ENCODE measurements around the gene RHOU. TPM values are rescaled to one million over a fixed set of nuclear protein-coding genes. Genes with fewer than 3 reads are reported as not detected.
"Not testable (repeated sequence)": the region's sequence is repeated elsewhere in the genome, so short reads cannot be mapped to it uniquely, and the experiment has no call there.

The RHOU gene
- total RNA-seq, 1 donor from 2014 or later: 19.2 TPM

DNA sequence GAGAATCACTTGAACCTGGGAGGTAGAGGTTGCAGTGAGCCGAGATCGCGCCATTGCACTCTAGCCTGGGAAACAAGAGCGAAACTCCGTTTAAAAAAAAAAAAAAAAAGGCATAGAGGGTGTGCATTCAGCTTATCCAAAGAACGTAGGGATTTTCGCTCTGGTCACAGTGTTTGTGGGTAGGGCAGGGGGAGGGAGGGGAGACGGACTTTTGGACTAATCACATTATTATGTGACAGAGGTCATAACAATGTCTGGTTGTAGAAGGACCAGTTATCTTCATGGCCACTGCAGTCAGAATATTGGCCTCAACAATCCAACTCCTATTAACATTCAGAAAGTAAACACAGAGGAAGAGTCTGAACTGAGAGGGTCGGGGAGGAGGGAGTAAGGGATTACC is 25.7 kb downstream of the RHOU start:
- no peak for DNase-seq

DNA sequence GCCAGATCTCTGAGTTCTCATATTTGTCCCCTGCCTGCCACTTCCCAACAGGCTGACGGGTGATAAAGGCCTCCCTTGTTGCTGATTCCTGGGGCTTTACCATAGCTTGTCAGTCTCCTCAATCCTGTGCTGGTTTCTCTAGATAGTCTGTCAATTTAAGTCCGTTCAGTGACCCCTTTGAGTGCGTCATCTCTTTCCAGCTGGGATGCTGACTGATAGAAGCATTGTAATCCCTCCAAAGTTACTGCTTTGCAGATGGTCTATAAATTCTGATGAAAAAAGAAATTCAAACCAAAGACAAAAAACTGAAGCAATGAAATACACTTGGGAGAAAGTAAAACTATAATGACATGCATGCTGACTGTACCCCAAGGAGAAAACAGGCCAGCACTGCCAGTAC is 28.3 kb downstream of the RHOU start:
- DNase-seq: no peak

DNA sequence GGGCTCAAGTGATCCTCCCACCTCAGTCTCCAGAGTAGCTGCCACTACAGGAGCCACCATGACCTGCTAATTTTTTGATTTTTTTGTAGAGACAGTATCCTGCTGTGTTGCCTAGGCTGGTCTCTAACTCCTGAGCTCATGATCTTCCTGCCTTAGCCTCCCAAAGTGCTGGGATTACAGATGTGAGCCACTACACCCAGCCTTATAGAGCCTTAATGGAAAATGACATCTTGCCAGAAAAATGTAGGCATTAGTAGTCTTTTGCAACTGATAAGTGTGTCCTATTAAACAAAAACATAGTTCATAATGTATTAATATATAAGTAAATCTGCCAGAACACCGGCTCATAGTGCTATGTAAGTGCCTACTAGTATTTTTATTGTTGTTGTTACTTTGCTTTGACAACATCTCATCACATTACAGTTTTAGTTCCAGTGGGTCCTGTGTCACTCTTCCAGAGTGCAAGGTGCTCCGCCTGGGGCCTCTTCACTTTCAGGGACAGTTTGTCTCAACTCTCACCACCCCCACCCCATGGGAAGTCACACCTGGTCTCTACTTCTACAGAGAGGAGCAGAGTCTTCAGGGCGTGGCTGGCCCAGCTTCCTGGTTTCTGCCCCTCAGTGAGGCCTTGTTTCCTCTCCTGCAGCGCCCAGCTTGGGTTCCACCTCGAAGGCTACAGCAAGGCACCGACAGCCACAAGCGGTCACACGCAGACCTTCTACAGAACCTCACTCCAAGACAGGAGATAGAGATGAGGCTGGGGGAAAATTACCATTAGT is 30.1 kb downstream of the RHOU start:
- no peak for DNase-seq

DNA sequence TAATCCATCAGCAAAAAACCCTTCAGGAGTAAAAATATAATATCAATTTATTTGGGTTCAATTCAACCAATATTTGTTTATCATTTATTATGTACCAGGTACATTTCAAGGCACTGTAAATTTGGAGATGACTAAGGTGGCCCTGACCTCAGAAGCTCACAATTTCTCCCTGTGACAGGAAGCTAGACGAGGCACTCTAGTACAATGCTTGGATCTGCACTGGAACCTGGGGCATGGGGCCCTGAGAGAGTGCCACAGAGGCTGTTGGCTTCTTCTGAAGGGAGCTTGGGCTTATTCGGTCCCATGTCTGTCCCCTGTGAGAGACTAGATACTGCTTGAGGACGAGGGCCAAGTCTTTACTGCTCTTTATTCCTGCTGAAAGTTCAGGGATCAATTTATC is 31.5 kb downstream of the RHOU start:
- DNase-seq: no peak

DNA sequence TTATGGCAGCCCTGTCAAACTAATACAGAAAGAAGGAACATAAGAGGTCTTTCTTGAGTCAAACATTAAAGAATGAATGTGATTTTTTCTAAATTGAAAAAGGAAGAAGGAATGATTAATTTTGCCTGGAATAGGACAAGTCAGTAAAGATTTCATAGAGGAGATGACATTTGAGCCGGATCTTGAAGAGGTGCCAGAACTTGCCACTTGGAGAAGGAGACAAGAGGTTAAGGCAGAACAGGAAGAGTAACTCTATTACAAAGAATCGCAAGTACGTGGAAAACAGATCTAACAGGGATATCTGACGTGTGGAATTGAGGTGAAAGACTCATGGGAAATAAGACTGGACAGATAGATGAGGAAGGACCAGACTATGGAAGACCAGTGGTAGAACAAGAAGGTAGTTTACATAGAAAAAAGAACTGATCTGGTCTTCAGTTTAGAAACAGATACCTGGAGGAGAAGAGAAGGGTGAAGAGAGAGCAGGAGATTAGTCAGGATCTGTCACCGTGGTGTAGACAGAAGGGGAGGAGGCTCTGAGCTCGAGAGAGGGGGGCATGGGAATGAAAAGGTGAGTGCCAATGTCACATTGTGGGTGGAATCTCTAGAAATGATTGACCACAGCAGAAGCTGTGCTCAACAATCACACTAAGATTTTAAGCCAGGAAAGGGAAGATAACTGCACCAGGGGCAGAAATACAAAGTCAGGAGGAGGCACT is 32.5 kb downstream of the RHOU start:
- no peak for DNase-seq

DNA sequence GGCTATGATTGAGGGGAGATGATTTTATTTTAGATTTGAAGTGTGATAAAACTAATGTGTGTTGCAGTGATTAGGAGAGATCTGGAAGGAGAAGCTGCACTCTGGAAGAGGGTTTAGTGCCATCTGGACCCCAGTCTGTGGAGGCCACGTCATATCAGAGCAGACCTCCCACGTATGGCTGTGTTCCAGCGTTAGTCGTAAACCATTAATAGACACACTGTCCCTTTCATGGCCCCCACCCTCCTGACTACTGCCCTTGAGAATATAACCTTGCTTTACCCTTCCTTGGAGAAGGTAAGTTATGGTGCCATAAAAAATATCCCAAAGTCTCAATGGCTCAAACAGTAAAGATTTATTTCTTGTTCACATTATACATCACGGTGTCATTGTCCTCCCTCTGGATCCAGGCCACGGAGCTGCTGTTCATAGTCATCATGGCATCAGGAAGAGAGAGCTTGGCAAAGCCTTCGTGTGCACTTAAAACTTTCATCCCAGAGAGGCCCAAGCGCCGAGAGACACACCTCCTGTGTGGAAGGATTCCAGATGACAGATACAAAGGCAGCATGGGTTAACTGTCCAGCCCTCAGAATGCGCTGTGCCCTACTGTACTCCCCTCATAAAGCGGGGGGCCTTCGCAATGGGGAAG is 33.2 kb downstream of the RHOU start:
- DNase-seq: no peak

DNA sequence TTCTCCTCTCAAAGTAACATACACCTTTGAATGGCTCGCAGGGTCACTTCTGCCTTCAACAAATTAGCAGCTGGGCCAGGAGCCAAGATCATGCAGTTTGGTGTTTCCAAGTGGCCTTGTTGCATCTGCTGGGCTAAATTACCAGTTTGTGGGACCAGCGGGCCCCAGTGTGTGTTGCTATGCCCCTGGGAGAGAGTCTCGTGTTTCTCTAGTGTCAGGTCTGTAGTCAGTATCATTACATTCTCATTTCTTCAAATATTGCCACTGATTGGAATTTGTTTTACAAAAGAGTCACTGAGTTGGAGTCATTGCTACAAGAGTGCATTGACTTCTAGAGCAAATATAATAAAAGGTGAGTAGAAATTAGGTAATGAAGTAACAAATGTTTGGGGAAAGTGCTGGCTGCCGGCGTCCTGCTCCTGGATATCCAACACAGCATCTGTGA is 35.5 kb downstream of the RHOU start:
- no peak for DNase-seq

DNA sequence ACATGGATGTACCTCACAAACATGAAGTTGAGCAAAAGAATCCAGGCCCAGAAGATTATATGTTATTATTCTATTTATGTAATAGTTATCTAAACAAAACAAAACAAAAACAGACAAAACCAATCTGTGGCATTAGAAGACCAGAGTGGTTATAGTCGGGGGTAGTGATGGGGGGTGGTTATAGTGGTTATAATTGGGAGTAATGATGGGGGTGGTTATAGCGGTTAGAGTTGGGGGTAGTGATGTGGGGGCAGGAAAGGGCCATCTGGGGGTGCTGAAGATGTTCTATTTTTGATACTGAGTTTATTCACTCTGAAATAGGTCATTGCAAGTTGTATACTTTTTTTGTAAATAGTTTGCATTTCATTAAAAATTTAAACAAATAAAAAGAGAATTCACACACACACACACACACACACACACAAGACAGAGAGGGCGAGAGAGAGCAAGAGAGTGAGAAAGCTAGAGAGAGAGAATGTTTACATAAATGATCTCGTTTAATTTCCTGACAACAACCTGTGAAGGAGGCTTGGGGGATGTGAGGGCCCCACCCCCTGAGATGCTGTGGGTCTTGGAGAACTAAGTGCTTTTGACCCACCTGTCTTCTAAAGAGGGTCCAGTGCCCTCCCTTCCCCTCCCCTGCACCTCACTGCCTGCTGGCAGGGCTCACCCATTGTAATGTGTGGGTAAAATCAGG is 37.4 kb downstream of the RHOU start:
- no peak for DNase-seq

DNA sequence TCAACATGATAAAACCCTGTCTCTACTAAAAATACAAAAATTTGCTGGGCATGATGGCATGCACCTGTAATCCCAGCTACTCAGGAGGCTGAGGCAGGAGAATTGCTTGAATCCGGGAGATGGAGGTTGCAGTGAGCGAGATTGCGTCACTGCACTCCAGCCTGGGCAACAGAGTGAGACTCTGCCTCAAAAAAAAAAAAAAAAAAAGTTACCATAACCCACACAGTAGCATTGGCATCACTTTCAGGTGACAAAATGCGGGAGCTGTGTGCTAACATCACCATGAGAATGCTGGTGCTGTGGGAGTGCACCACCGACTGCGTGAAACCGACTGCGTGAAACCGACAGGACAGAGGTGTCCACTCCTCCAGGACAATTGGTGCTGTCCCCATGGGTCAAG is 40.7 kb downstream of the RHOU start:
- not testable (repeated sequence) for DNase-seq

DNA sequence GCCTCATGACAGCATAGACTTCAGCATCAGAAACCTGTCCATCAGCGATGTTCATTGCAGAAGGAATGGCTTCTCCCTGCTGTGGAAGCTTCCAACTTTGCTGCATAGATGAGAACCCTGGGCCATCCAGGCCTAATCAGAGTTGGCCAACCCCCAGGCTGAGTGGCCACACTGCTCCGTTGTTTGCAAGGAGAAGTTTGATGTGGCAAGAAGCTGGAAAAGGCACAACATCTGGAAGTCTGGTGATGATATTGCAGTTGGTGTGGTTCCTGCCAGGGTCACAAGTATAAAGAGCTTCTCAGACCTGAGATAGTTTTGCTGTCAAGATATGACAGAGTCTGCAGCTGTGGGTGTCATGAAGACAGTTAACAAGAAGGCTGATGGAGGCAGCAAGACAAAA is 41.2 kb downstream of the RHOU start:
- no peak for DNase-seq

DNA sequence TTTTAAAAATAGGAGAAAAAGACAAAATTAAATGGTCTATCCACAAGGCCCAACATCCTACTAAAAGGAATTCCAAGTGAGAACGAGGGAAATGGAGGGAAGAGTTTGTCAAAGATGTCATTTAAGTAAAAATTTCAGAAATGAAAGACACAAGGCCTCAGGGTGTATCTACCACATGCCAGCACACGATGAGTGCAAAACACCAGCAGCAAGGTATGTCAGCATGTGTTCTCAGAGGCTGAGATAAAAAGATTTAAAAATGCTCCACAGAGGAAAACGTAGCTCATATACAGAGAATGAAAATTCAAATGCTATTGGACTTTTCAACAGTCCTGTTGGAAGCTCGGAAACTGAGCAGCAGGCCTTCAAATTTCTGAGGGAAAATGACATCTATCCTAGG is 42.0 kb downstream of the RHOU start:
- DNase-seq: no peak

DNA sequence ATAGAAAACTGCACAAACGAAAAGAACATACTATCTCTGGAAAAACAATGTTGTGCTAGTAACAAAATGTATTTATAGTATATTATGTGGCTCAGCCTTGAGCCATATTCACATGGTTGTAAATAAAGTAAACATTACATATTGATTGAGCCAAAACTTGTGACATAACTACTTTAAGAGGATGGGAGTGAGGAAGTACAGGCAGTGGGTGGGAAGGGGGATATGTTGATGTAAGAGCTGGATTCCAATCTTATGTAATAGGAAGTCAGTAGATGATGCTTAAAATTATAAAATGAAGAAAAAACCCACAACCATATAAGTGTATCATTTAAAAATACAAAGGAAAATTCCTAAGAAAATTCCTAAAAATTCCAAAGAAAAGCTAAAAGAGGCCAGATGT is 42.7 kb downstream of the RHOU start:
- no peak for DNase-seq

DNA sequence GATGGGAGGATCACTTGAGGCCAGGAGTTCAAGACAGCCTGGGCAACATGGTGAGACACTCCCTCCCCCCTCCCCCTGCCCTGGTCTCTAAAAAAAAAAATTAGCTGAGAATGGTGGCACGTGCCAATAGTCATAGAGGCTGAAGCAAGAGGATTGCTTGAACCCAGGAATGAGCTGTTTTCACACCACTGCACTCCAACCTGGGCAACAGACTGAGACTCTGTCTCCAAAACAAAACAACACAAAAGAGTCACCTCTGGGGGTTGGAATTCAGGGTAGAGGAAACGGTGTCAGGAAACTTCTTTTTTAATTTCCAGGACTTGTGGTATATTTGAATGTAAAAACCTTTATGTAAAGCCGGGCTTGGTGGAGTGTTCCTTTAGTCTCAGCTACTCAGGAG is 43.2 kb downstream of the RHOU start:
- no peak for DNase-seq

DNA sequence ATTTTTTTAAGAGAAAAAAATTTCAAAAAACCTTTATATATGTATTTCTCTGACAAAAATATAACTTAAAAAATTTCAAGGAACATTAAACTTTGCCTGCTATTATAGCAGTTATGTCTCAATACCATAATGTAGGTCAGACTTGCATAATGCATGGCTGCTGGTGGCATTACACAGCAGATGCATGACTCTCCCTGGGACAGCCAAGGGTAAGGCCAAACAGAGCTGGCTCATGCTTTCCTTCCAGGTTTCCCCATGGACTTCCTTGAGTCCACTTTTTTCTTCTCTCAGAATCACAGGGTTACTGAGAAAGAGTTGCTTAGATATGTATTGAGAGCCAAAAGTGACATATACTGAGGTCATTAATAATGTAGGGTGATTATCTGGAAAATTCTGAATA is 43.7 kb downstream of the RHOU start:
- no peak for DNase-seq

DNA sequence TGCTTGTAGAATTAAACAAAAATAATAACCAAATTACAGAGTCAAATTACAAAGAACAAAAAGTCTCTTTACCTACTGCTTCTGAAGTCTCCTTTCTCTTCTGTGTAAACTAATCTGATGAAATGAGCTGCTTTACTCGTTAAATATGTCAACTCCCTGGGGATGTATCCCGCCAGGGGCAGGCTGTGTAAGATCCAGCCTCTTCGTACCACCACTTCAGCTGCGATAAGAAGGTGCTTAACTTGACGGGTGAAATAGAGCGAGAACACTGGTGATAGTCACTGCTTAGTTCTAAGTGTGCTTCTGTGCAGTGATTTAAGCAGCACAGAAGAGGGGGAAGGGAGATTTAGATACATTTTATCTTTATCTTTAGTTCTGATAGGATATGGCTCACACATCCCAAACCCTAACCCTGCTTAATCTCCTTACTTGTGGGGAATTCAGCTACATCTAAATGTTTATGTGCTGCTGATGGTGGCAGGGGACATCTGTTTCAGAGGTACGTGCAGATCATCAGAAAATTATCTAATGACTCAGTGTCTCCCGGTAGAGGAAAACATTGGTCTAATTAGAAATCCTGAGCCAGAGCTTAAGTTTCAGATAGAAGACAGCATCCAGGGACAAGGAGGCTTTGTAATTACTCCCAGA is 46.0 kb downstream of the RHOU start:
- no peak for DNase-seq

DNA sequence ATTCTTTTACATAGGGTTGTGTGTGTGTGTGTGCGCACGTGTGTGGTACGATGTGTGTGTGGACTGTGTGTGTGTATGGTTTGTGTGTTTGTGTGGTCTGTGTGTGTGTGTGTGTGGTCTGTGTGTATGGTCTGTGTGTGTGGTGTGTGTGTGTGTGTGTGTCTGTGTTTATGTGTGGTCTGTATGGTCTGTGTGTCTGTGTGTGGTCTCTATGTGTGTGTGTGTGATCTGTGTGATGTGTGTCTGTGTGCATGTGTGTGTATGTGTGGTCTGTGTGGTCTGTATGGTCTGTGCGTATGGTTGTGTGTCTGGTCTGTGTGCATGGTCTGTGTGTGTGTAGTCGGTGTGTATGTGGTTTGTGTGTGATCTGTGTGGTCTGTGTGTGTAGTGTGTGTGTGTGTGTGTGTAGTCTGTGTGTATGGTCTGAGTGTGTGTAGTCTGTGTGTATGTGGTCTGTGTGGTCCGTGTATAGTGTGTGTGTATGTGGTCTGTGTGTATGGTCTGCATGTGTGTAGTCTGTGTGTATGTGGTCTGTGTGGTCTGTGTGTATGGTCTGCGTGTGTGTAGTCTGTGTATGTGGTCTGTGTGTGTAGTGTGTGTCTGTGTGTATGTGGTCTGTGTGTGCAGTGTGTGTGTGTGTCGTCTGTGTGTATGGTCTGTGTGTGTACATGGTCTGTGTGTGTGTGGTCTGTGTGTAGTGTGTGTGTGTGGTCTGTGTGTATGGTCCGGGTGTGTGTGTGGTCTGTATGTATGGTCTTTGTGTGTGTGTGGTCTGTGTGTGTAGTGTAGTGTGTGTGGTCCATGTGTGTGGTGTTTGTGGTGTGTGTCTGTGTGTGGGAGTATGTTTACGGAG is 46.8 kb downstream of the RHOU start:
- DNase-seq: no peak

DNA sequence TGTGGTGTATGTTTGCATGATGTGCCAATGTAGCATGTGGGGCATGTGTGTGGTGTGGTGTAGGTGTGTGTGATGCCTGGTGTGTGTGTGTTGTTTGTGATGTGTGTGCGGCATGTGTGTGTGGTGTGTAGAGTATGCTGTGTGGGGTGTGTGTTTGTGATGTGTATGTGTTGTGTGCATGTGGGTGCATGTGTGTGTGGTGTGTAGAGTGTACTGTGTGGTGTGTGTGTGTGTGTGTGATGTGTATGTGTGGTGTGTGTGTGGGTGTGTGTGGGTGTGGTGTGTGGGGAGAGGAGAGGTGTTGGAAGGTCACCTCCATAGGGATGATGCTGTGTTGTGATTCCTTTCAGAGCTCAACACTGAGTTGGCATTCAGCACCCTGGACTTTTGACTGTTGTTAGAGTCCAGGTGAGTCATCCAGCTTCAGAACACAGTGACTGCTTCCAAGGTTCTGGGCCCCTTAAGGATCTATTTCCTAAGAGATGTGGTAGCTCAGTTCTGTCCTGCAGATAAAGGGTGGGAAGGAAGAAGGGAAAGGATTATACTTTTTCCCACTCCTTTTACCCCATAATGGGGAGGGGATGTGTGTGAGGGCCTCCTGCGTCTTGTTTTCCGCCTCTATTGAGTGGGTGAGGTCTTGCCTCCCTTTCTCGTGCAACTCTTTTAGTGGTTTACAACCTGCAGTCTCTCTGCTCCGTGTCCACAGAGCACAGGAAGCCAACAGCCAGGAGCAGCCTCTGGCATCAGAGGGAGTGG is 47.6 kb downstream of the RHOU start:
- no peak for DNase-seq

DNA sequence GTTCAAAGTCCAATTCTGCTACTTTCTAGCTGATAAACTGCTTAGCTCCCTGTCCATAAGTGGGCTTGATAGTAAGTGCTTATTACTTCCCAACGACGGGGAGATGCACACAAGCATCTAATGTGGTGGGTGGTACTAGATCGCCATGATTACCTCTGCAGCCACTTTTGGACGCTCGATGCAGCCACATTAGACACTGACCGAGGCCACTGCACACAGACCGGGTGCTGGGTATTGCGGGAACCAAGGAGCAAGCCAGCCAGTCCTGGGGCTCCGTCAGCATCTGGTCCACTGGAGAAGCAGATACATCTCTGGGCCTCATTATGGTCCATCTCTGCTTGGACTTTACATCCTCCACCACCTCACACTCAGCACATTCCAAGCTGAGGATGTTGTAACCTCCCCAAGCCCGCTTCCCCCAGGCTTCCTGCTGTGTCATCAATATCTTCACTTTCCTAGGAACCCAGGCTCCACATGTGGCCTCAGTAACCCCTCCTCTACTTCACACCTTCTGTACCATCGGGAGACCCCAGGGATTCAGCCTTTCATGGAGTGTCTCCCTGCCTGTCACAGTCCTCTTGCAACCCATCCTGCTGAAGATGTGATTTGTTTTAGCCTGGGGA is 48.2 kb downstream of the RHOU start:
- DNase-seq: no peak

DNA sequence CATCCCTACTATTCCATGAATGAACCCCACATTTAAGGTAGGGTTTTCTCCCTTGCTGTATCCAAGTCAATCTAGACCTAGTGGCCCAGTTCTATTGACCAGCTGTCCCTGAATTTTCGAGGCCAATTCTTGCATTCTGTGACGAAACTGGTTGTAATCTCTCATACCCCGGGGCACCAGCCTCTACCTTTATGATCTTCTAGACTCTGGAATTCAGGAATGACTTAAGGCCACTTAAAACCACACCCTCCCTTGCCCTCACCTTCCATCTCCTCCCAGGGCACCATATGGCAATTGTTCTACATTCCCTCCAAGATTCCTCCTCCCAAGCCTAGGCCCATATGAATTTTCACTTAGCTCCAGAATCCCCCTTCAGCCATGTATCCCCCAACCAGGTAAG is 48.9 kb downstream of the RHOU start:
- no peak for DNase-seq
